Stimulated activated CD8-positive, alpha-beta memory T cell treated with anti-CD3 and anti-CD28 coated beads, Interleukin-4, amount 100 ng/mL, for 1 hour (primary cell): ENCODE measurements around the gene TIMM17A.
"Not testable (repeated sequence)": the region's sequence is repeated elsewhere in the genome, so short reads cannot be mapped to it uniquely, and the experiment has no call there.

Experiments
- DNase-seq, 2 donors: peaks; one replicate each; pipeline ENCODE4 v3.0.0-alpha.2; 2020; ENCODE audit warnings: low read depth in 2 of 2, low spot score in 1 of 2

The TIMM17A gene

GRCh38 chr1:202014060-202014459 is 58.8 kb downstream of the TIMM17A start:
- no peak for DNase-seq

GRCh38 chr1:202014915-202015661 is 59.8 kb downstream of the TIMM17A start:
- no peak for DNase-seq

- DNase-seq, result no peak
These were observed 60.3 kb downstream of the TIMM17A start for GRCh38 chr1:202015662-202015937.

GRCh38 chr1:202016022-202016810 is 60.9 kb downstream of the TIMM17A start:
- DNase-seq, result no peak

GRCh38 chr1:202016811-202017748 is 61.8 kb downstream of the TIMM17A start:
- DNase-seq, result no peak

GRCh38 chr1:202017749-202018467 is 62.6 kb downstream of the TIMM17A start:
- no peak for DNase-seq

GRCh38 chr1:202018468-202019234 is 63.3 kb downstream of the TIMM17A start:
- DNase-seq, result no peak

GRCh38 chr1:202019235-202019558 is 63.9 kb downstream of the TIMM17A start:
- DNase-seq, result not testable (repeated sequence)
